A673 (cell line): Measurements from ENCODE around the gene NUP85. TPM values are rescaled to one million over a fixed set of nuclear protein-coding genes. Genes with fewer than 3 reads are reported as not detected.

ENCODE experiments used
- BruUV-seq: library from RNA; stranded (reverse); fragments of 400-500 nt; replicated peaks from 2 replicates; lab custom pipeline; 2021; lab: Mats Ljungman, UMichigan
- CTCF ChIA-PET: fragments of 300-600 bp; sonication (Branson Sonifier 250); formaldehyde crosslinking; loops from one replicate; lab custom pipeline; 2022; ENCODE audit warnings: antibody characterized with exemption; lab: Charles Lee
- POLR2A ChIA-PET: fragments of 300-600 bp; sonication (Branson Sonifier 250); formaldehyde crosslinking; loops from one replicate; lab custom pipeline; 2022; ENCODE audit warnings: antibody characterized with exemption; ENCODE audit not compliant: low non-redundant PET; lab: Charles Lee
- DNase-seq: peaks from one replicate; pipeline ENCODE4 v3.0.0-alpha.2; 2015; ENCODE audit warnings: low spot score
- H3K27ac ChIP-seq: fragments of 200-600 bp; sonication (generic); 2 replicates; pipeline ENCODE4 v1.5.1; 2016; ENCODE audit warnings: mixed run types, low read depth, mild to moderate bottlenecking, mixed read lengths, antibody characterized with exemption, low read length; ENCODE audit not compliant: poor library complexity, severe bottlenecking
- H3K27me3 ChIP-seq: fragments of 200-600 bp; sonication (generic); replicated peaks from 2 replicates; pipeline ENCODE4 v1.6.1; 2017; ENCODE audit warnings: mixed run types, low read depth, mild to moderate bottlenecking, mixed read lengths, antibody characterized with exemption, low read length; ENCODE audit not compliant: insufficient read depth, poor library complexity
- H3K36me3 ChIP-seq: fragments of 200-600 bp; sonication (generic); 2 replicates; pipeline ENCODE4 v1.6.1; 2016; ENCODE audit warnings: mixed run types, mild to moderate bottlenecking, mixed read lengths, antibody characterized with exemption, low read length; ENCODE audit not compliant: insufficient read depth, poor library complexity, severe bottlenecking
- H3K4me1 ChIP-seq: fragments of 200-600 bp; sonication (generic); 2 replicates; pipeline ENCODE4 v1.6.1; 2017; ENCODE audit warnings: mixed run types, mild to moderate bottlenecking, mixed read lengths, antibody characterized with exemption, low read length; ENCODE audit not compliant: insufficient read depth, poor library complexity, severe bottlenecking
- H3K4me3 ChIP-seq: fragments of 200-600 bp; sonication (generic); 2 replicates; pipeline ENCODE4 v1.5.1; 2016; ENCODE audit warnings: low read depth, mixed run types, mild to moderate bottlenecking, mixed read lengths, low read length; ENCODE audit not compliant: poor library complexity, severe bottlenecking
- H3K9me3 ChIP-seq: fragments of 200-600 bp; sonication (generic); 2 replicates; pipeline ENCODE4 v1.6.1; 2016; ENCODE audit warnings: mixed run types, low read depth, mild to moderate bottlenecking, mixed read lengths, antibody characterized with exemption, low read length; ENCODE audit not compliant: poor library complexity, severe bottlenecking
- CTCF ChIP-seq: fragments of 300-800, 200-600 bp; sonication (generic); conservative IDR thresholded peaks from 2 replicates; pipeline ENCODE4 v1.5.1; 2017; ENCODE audit warnings: low read depth, mild to moderate bottlenecking, antibody characterized with exemption, low read length, moderate library complexity, mixed read lengths
- EZH2 ChIP-seq: fragments of 200-600 bp; sonication (generic); IDR thresholded peaks from 2 replicates; pipeline ENCODE4 v1.6.1; 2017; ENCODE audit warnings: borderline replicate concordance, low read depth, mild to moderate bottlenecking, mixed read lengths, antibody characterized with exemption, low read length; ENCODE audit not compliant: poor library complexity, severe bottlenecking
- intact Hi-C: fragments of 100-400 bp; cut with micrococcal nuclease; formaldehyde crosslinking; loops from one replicate; pipeline ENCODE4 v1.10.0; 2022; ENCODE audit not compliant: unreplicated experiment
- total RNA-seq: library from RNA; stranded (reverse); gene quantifications from 2 replicates; pipeline ENCODE4 v1.2.3, GENCODE V29; 2021

NUP85 gene
- total RNA-seq, 1 experiment from 2014 or later: 140 TPM

DNA sequence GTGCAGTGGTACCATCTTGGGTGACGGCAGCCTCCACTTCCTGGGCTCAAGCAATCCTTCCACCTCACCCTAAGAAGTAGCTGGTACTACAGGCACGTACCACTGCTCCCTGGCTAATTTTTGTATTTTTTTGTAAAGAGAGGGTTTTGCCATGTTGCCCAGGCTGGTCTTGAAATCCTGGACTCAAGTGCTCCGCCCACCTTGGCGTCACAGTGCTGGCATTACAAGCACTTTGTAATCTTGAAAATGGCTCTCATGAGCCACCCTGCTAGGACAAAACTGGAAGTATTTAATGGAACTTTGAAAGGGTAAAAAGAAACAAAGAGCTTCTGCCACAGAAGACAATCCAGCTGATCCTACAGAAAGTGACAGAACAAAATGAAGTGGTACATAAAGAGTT lies 32.0 kb upstream of the NUP85 start:
- no peaks in the 10 kb centered on the region for H3K9me3 ChIP-seq
- intact Hi-C loops: no loop called here
- peaks cover 8% of the 10 kb centered on the region for H3K4me1 ChIP-seq
- BruUV-seq: no TSS peak
- no peak overlapping the region for H3K4me3 ChIP-seq
- H3K27ac ChIP-seq: no peak overlapping the region
- CTCF ChIA-PET: no interaction called here
- no peaks in the 10 kb centered on the region for H3K27me3 ChIP-seq
- POLR2A ChIA-PET: no interaction called here
- DNase-seq: no peak
- TF ChIP-seq EZH2 (no peak), CTCF (no peak)
- H3K36me3 ChIP-seq: peaks cover 81% of the 10 kb centered on the region

- Histone ChIP-seq H3K4me3 (no peak overlapping the region), H3K27me3 (no peaks in the 10 kb centered on the region), H3K27ac (no peak overlapping the region), H3K36me3 (peaks cover 87% of the 10 kb centered on the region), H3K9me3 (no peaks in the 10 kb centered on the region), H3K4me1 (peaks cover 11% of the 10 kb centered on the region)
- no TSS peak for BruUV-seq
- POLR2A ChIA-PET: no interaction called here
- CTCF ChIA-PET: no interaction called here
- intact Hi-C loops: no loop called here
- DNase-seq: no peak
- no peak for TF ChIP-seq CTCF
- TF ChIP-seq EZH2: no peak
Measured at GRCh38 chr17:75174996-75175395, 30.5 kb upstream of the NUP85 start.

- no peak overlapping the region for H3K4me3 ChIP-seq
- H3K27me3 ChIP-seq: no peaks in the 10 kb centered on the region
- POLR2A ChIA-PET: interaction anchor here (0.7 kb wide), 1 partner anchor 21 kb away, joined by 3 read pairs; no protein-coding TSS in a partner anchor
- intact Hi-C loops: no loop called here
- H3K9me3 ChIP-seq: no peaks in the 10 kb centered on the region
- peaks cover 88% of the 10 kb centered on the region for H3K36me3 ChIP-seq
- CTCF ChIA-PET: interaction anchor here (0.6 kb wide), 1 partner anchor 33 kb away, joined by 5 read pairs; no protein-coding TSS in a partner anchor
- no TSS peak for BruUV-seq
- no peak for TF ChIP-seq CTCF
- TF ChIP-seq EZH2: no peak
- DNase-seq: no peak
- peaks cover 15% of the 10 kb centered on the region for H3K4me1 ChIP-seq
- no peak overlapping the region for H3K27ac ChIP-seq
Measured at GRCh38 chr17:75176625-75177024, 28.9 kb upstream of the NUP85 start.
